ENCODE results near the gene NR6A1. TPM values are rescaled to one million over a fixed set of nuclear protein-coding genes. Genes with fewer than 3 reads are reported as not detected.
"Not testable (repeated sequence)": the region's sequence is repeated elsewhere in the genome, so short reads cannot be mapped to it uniquely, and the experiment has no call there.

NR6A1 gene
- total and polyA plus RNA-seq, 12 donors, result 0.29 to 2.0 (median 1.2) TPM

DNA sequence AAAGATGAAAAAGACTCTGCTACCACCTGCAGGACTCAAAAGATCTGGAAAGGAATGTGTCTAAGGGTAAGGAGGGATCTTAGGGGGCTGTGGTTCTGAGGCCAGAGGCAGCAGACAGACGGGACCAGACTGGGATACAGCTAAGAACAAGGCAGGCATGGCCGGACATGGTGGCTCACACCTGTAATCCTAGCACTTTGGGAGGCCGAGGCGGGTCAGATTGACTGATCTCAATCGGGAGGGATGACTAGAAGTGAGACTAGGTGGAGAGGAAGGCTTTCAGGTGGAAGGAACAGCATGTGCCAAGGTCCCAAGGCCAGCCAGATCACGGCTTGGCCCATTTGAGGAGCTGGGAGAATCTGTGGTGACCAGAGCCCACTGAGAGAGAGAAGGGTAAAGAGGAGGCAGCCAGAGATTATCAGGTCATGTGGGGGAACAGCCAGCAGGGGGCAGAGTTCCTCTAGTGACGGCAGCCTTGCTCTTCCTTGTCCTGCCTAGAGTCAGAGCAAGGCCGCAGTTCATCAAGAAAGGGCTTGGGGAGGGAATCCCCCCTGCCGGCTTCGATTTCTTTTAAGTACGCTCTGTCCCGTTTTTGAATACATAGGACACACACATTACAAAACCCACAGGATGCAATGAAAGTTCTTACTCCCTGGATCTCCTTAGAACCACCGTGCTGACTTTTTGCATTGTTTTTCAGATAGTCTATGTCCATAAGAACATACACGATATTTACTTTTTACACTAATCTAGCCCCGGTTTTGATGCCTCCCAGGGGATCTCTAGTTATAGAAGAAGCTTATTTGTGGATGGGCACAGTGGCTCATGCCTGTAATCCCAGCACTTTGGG lies 3.2 kb upstream of the NR6A1 start:
- ATAC-seq, result peak in 3 of 8 donors; percentile 28 to 33 (median 29)
- Histone ChIP-seq H3K36me3 (no peaks in the 10 kb centered on the region), H3K27me3 (peaks cover 0 to 36% (median 6%) of the 10 kb centered on the region in 7 donors), H3K9me3 (no peaks in the 10 kb centered on the region), H3K4me1 (peaks cover 7 to 64% (median 46%) of the 10 kb centered on the region in 9 donors), H3K4me3 (no peak overlapping the region), H3K27ac (no peak overlapping the region)
- TF ChIP-seq, protein P1, sequence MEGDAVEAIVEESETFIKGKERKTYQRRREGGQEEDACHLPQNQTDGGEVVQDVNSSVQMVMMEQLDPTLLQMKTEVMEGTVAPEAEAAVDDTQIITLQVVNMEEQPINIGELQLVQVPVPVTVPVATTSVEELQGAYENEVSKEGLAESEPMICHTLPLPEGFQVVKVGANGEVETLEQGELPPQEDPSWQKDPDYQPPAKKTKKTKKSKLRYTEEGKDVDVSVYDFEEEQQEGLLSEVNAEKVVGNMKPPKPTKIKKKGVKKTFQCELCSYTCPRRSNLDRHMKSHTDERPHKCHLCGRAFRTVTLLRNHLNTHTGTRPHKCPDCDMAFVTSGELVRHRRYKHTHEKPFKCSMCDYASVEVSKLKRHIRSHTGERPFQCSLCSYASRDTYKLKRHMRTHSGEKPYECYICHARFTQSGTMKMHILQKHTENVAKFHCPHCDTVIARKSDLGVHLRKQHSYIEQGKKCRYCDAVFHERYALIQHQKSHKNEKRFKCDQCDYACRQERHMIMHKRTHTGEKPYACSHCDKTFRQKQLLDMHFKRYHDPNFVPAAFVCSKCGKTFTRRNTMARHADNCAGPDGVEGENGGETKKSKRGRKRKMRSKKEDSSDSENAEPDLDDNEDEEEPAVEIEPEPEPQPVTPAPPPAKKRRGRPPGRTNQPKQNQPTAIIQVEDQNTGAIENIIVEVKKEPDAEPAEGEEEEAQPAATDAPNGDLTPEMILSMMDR (IDR thresholded peaks at IDR 0.05), result peak; percentile 81 to 93 (median 89)
- DNase-seq, result peak; percentile 86 to 89
- intact Hi-C loops (cut with DNase I), result loop anchor here in 9 of 10 donors (1.0 to 10.0 kb wide), 12 partner anchors 63 to 603 kb away; partner anchors contain the start of genes SCAI (in 5 of the 9), WDR38 (in 5 of the 9) and GOLGA1 (in 1 of the 9)
- WGBS, 2 donors, result 33 to 35% methylated on average over 15 of the region's 15 CpGs

DNA sequence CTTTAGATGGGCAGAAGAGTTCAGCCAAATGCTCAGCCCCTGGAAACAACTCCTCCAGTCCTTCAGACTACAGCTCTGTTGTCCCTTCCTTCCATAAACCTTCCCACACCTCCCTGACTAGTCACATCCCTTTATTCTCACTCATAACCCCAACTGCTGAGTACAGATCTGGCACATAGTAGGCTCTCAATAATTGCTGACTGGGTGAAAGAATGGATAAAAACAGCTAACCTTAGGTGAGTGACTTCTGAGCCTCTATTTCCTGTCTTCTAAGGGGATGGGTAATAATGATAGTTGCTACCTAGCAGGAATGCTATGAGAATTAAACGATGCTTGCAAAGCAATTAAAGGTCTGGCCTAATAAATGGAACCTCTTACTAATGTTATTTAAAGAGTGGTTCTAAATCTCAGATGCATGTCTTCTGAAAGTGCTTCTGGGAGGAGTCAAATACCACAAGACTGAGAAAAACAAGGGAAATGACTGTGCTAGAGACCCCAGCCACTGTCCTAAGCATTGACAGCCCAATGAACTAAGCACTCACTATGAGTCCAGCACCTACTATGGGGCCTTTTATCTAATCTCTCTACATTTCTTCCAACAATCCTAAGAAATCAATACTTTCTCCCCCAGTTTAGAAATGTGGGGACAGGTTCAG lies 2.5 kb upstream of the NR6A1 start:
- Histone ChIP-seq H3K9me3 (no peaks in the 10 kb centered on the region), H3K36me3 (no peaks in the 10 kb centered on the region), H3K27me3 (peaks cover 0 to 43% (median 6%) of the 10 kb centered on the region in 7 donors), H3K4me1 (peaks cover 5 to 63% (median 38%) of the 10 kb centered on the region in 9 donors), H3K27ac (no peak overlapping the region), H3K4me3 (no peak overlapping the region)
- DNase-seq (no peak), ATAC-seq (no peak)
- TF ChIP-seq, protein P1 (IDR thresholded peaks at IDR 0.05), result no peak
- WGBS, 2 donors, result 89 to 90% methylated on average over 1 of the region's 1 CpG
- intact Hi-C loops (cut with DNase I), result loop anchor here (1.0 to 10.0 kb wide), 13 partner anchors 64 to 604 kb away; partner anchors contain the start of genes WDR38 (in 7 of the 10), SCAI (in 5 of the 10) and GOLGA1 (in 1 of the 10)

DNA sequence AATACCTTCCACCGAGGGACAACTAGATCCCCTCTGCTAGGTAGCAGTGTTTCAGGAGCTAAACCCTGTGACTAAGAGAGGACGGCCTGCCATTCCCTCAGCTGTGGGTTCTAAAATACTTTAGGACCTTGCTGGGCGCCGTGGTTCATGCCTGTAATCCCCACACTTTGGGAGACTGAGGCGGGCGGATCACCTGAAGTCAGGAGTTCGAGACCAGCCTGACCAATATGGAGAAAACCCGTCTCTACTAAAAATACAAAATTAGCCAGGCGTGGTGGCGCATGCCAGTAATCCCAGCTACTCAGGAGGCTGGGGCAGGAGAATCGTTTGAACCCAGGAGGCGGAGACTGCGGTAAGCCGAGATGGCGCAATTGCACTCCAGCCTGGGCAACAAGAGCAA lies 1.8 kb upstream of the NR6A1 start:
- not testable (repeated sequence) for DNase-seq, H3K36me3 ChIP-seq, ATAC-seq, H3K9me3 ChIP-seq, H3K4me3 ChIP-seq, H3K27ac ChIP-seq
- 89 to 90% methylated on average over 15 of the region's 15 CpGs for WGBS, 2 donors
- Histone ChIP-seq H3K4me1 (peaks cover 5 to 58% (median 35%) of the 10 kb centered on the region in 9 donors), H3K27me3 (peaks cover 0 to 50% (median 13%) of the 10 kb centered on the region in 7 donors)
- intact Hi-C loops (cut with DNase I), result loop anchor here in 9 of 10 donors (1.0 to 10.0 kb wide), 10 partner anchors 64 to 604 kb away; partner anchors contain the start of genes SCAI (in 5 of the 9), WDR38 (in 2 of the 9) and GOLGA1 (in 1 of the 9)

DNA sequence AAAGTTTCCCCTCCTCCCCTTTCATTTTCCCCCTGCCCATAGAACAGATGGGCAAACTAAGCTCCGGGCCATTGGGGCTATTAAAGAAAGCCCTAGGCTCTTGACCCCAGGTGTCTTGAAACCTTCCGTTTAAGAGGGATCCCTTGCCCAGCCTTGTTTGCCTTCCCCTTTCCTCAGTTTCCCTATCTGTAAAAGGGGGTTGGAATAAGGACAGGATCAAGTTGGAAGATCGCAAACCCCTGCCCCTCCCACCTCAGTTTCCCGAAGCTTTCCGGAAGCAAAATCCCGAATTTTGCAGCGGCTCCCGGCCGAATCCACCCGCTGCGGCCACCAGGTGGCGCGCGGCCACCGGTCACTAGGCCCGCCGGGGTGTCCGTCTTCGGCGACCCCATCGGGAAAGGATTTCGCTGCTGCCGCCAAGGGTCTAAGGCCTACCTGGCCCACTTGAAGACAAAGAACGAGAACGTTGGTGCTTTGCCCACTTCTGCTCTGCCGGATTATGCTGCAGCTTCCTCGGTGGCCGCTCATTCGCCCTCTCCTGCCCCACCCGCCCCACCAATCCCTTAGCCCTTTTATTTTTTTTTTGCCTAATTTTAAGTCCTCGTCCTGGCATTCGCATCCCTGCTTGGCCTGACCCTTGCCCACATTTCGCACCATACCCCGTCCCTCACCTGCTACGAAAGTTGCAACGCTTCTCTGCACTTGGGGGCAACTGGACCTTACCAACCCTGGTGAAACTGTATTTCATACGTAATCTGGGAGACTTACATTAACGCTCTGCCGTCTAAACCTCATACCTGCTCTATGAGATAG lies 962 bp upstream of the NR6A1 start:
- peaks cover 0 to 50% (median 21%) of the 10 kb centered on the region in 7 donors for H3K27me3 ChIP-seq
- no peaks in the 10 kb centered on the region for H3K9me3 ChIP-seq
- H3K27ac ChIP-seq, result peak overlapping the region in 8 of 10 donors; percentile 61 to 90 (median 72)
- peak; percentile 7 to 63 (median 43) for ATAC-seq
- TF ChIP-seq, protein P1 (IDR thresholded peaks at IDR 0.05), result peak; percentile 93 to 99 (median 98)
- WGBS, 2 donors, result 21 to 24% methylated on average over 39 of the region's 39 CpGs
- no peaks in the 10 kb centered on the region for H3K36me3 ChIP-seq
- peak overlapping the region; percentile 20 to 98 (median 92) for H3K4me3 ChIP-seq
- intact Hi-C loops (cut with DNase I), result loop anchor here in 9 of 10 donors (2.0 to 10.0 kb wide), 9 partner anchors 65 to 605 kb away; partner anchors contain the start of genes SCAI (in 5 of the 9), GOLGA1 (in 1 of the 9) and WDR38 (in 1 of the 9)
- H3K4me1 ChIP-seq, result peaks cover 3 to 57% (median 35%) of the 10 kb centered on the region in 9 donors
- DNase-seq, result peak; percentile 58 to 73

Data from heart right ventricle (tissue), 16 donors.